Breast epithelium (tissue), 4 donors: ENCODE measurements around the gene AGTR1. TPM values are rescaled to one million over a fixed set of nuclear protein-coding genes. Genes with fewer than 3 reads are reported as not detected.

ENCODE experiments used
- DNase-seq, 2 donors: peaks; one replicate each; pipeline ENCODE4 v3.0.0-alpha.2; 2019; ENCODE audit warnings: low spot score in 2 of 2
- H3K27ac ChIP-seq, 2 donors: fragments of 200-600 bp; sonication (generic) in 1 of 2; one replicate each; pipeline ENCODE4 v1.5.1; 2016 to 2019; ENCODE audit warnings: mild to moderate bottlenecking in 1 of 2
- H3K27me3 ChIP-seq, 2 donors: fragments of 200-600 bp; sonication (generic) in 1 of 2; one replicate each; pipeline versions ENCODE4 v1.5.1 to v1.6.0; 2017 to 2019; ENCODE audit warnings: control low read depth in 1 of 2, mild to moderate bottlenecking in 1 of 2
- H3K36me3 ChIP-seq: fragments of 200-600 bp; one replicate; pipeline ENCODE4 v1.5.1; 2019
- H3K4me1 ChIP-seq, 2 donors: fragments of 200-600 bp; sonication (generic); one replicate each; pipeline ENCODE4 v1.5.1; 2016 to 2019; ENCODE audit warnings: control low read depth in 1 of 2
- H3K4me3 ChIP-seq, 3 donors: fragments of 200-600 bp; sonication (generic); 1 replicate in 2 of 3; 2 replicates in 1 of 3; pipeline ENCODE4 v1.5.1; 2016 to 2019; ENCODE audit warnings: mild to moderate bottlenecking in 3 of 3, moderate library complexity in 2 of 3
- H3K9me3 ChIP-seq, 2 donors: fragments of 200-600 bp; sonication (generic) in 1 of 2; one replicate each; pipeline ENCODE4 v1.5.1; 2016 to 2019; ENCODE audit warnings: control low read depth in 1 of 2
- CTCF ChIP-seq, 3 donors: fragments of 450-650 bp; IDR thresholded peaks; one replicate each; pipeline ENCODE4 v1.5.1; 2016 to 2017; ENCODE audit warnings: antibody characterized with exemption in 3 of 3, mild to moderate bottlenecking in 3 of 3, moderate library complexity in 3 of 3
- POLR2A ChIP-seq: fragments of 450-650 bp; IDR thresholded peaks from one replicate; pipeline ENCODE4 v1.6.1; 2016; ENCODE audit warnings: antibody characterized with exemption, mild to moderate bottlenecking, moderate library complexity
- POLR2AphosphoS5 ChIP-seq, 3 donors: sonication (generic); formaldehyde crosslinking; IDR thresholded peaks; one replicate each; pipeline ENCODE4 v1.6.1; 2017; ENCODE audit warnings: antibody characterized with exemption in 3 of 3
- intact Hi-C: fragments of 100-400 bp; cut with DNase I; formaldehyde crosslinking; loops from one replicate; pipeline ENCODE4 v1.15.1; 2023; ENCODE audit warnings: low total_unique reads
- total RNA-seq, 3 donors: library from RNA; depleted of rRNA; stranded (reverse); fragments of >200 nt; gene quantifications; one replicate each; pipeline ENCODE4 v1.1.0, GENCODE V29; 2016

AGTR1 gene
- total RNA-seq, 3 donors from 2014 or later, result 17.3 to 77.9 (median 20.3) TPM

GRCh38 chr3:148729476-148730055 lies 31.9 kb downstream of the AGTR1 start:
- no peak overlapping the region for H3K27ac ChIP-seq
- H3K4me3 ChIP-seq, result no peak overlapping the region
- intact Hi-C loops, result no loop called here
- no peaks in the 10 kb centered on the region for H3K36me3 ChIP-seq
- H3K27me3 ChIP-seq, result no peaks in the 10 kb centered on the region
- H3K4me1 ChIP-seq, result no peaks in the 10 kb centered on the region
- no peak for DNase-seq
- H3K9me3 ChIP-seq, result no peaks in the 10 kb centered on the region
- TF ChIP-seq POLR2A, result no peak
- no peak for TF ChIP-seq CTCF (IDR thresholded peaks at IDR 0.05)
- TF ChIP-seq POLR2AphosphoS5 (IDR thresholded peaks at IDR 0.05), result no peak

GRCh38 chr3:148730676-148731075 lies 33.0 kb downstream of the AGTR1 start:
- no peaks in the 10 kb centered on the region for H3K4me1 ChIP-seq
- TF ChIP-seq POLR2A, result no peak
- no peak for TF ChIP-seq POLR2AphosphoS5 (IDR thresholded peaks at IDR 0.05)
- TF ChIP-seq CTCF (IDR thresholded peaks at IDR 0.05), result no peak

GRCh38 chr3:148735597-148735996 lies 37.9 kb downstream of the AGTR1 start:
- Histone ChIP-seq H3K27me3 (no peaks in the 10 kb centered on the region), H3K4me3 (no peak overlapping the region), H3K4me1 (no peaks in the 10 kb centered on the region), H3K36me3 (no peaks in the 10 kb centered on the region), H3K9me3 (no peaks in the 10 kb centered on the region), H3K27ac (no peak overlapping the region)
- no peak for DNase-seq
- intact Hi-C loops, result no loop called here
- no peak for TF ChIP-seq POLR2AphosphoS5 (IDR thresholded peaks at IDR 0.05)
- no peak for TF ChIP-seq CTCF (IDR thresholded peaks at IDR 0.05)
- no peak for TF ChIP-seq POLR2A

More at GRCh38 chr3:148730676-148731075, 33.0 kb downstream of the AGTR1 start:
- Histone ChIP-seq H3K27ac (no peak overlapping the region), H3K4me3 (no peak overlapping the region), H3K27me3 (no peaks in the 10 kb centered on the region), H3K36me3 (no peaks in the 10 kb centered on the region), H3K9me3 (no peaks in the 10 kb centered on the region)
- intact Hi-C loops, result no loop called here
- DNase-seq, result no peak

GRCh38 chr3:148736086-148736485 lies 38.4 kb downstream of the AGTR1 start:
- H3K27ac ChIP-seq, result no peak overlapping the region
- TF ChIP-seq POLR2A (no peak), POLR2AphosphoS5 (IDR thresholded peaks at IDR 0.05) (no peak), CTCF (IDR thresholded peaks at IDR 0.05) (no peak)
- intact Hi-C loops, result no loop called here
- H3K9me3 ChIP-seq, result no peaks in the 10 kb centered on the region
- DNase-seq, result no peak
- no peaks in the 10 kb centered on the region for H3K4me1 ChIP-seq
- no peak overlapping the region for H3K4me3 ChIP-seq
- H3K27me3 ChIP-seq, result no peaks in the 10 kb centered on the region
- H3K36me3 ChIP-seq, result no peaks in the 10 kb centered on the region

- no peak overlapping the region for H3K4me3 ChIP-seq
- TF ChIP-seq CTCF (IDR thresholded peaks at IDR 0.05) (no peak), POLR2A (no peak)
- intact Hi-C loops, result no loop called here
- H3K9me3 ChIP-seq, result no peaks in the 10 kb centered on the region
- H3K27ac ChIP-seq, result no peak overlapping the region
- no peaks in the 10 kb centered on the region for H3K27me3 ChIP-seq
- H3K4me1 ChIP-seq, result no peaks in the 10 kb centered on the region
- no peaks in the 10 kb centered on the region for H3K36me3 ChIP-seq
- no peak for DNase-seq
Measured at GRCh38 chr3:148737104-148737530, 39.4 kb downstream of the AGTR1 start.
